ENCODE data around the gene ICA1. TPM values are rescaled to one million over a fixed set of nuclear protein-coding genes. Genes with fewer than 3 reads are reported as not detected.

The ICA1 gene
- total and polyA plus RNA-seq, 2 experiments from 2014 or later: 45.2 to 83.7 TPM

GRCh38 chr7:8205537-8205936 is 56.4 kb downstream of the ICA1 start:
- H4K20me1 ChIP-seq (replicated peaks; ENCODE audit: insufficient read depth): no peaks in the 10 kb centered on the region
- 0 out of 2 replicates have a peak, but pooled peaks cover 7% of the 10 kb centered on the region for H3K9me2 ChIP-seq (ENCODE audit: insufficient read depth)
- TF ChIP-seq, protein P1, sequence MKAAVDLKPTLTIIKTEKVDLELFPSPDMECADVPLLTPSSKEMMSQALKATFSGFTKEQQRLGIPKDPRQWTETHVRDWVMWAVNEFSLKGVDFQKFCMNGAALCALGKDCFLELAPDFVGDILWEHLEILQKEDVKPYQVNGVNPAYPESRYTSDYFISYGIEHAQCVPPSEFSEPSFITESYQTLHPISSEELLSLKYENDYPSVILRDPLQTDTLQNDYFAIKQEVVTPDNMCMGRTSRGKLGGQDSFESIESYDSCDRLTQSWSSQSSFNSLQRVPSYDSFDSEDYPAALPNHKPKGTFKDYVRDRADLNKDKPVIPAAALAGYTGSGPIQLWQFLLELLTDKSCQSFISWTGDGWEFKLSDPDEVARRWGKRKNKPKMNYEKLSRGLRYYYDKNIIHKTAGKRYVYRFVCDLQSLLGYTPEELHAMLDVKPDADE (IDR thresholded peaks at IDR 0.05): no peak
- TF ChIP-seq, protein P2, sequence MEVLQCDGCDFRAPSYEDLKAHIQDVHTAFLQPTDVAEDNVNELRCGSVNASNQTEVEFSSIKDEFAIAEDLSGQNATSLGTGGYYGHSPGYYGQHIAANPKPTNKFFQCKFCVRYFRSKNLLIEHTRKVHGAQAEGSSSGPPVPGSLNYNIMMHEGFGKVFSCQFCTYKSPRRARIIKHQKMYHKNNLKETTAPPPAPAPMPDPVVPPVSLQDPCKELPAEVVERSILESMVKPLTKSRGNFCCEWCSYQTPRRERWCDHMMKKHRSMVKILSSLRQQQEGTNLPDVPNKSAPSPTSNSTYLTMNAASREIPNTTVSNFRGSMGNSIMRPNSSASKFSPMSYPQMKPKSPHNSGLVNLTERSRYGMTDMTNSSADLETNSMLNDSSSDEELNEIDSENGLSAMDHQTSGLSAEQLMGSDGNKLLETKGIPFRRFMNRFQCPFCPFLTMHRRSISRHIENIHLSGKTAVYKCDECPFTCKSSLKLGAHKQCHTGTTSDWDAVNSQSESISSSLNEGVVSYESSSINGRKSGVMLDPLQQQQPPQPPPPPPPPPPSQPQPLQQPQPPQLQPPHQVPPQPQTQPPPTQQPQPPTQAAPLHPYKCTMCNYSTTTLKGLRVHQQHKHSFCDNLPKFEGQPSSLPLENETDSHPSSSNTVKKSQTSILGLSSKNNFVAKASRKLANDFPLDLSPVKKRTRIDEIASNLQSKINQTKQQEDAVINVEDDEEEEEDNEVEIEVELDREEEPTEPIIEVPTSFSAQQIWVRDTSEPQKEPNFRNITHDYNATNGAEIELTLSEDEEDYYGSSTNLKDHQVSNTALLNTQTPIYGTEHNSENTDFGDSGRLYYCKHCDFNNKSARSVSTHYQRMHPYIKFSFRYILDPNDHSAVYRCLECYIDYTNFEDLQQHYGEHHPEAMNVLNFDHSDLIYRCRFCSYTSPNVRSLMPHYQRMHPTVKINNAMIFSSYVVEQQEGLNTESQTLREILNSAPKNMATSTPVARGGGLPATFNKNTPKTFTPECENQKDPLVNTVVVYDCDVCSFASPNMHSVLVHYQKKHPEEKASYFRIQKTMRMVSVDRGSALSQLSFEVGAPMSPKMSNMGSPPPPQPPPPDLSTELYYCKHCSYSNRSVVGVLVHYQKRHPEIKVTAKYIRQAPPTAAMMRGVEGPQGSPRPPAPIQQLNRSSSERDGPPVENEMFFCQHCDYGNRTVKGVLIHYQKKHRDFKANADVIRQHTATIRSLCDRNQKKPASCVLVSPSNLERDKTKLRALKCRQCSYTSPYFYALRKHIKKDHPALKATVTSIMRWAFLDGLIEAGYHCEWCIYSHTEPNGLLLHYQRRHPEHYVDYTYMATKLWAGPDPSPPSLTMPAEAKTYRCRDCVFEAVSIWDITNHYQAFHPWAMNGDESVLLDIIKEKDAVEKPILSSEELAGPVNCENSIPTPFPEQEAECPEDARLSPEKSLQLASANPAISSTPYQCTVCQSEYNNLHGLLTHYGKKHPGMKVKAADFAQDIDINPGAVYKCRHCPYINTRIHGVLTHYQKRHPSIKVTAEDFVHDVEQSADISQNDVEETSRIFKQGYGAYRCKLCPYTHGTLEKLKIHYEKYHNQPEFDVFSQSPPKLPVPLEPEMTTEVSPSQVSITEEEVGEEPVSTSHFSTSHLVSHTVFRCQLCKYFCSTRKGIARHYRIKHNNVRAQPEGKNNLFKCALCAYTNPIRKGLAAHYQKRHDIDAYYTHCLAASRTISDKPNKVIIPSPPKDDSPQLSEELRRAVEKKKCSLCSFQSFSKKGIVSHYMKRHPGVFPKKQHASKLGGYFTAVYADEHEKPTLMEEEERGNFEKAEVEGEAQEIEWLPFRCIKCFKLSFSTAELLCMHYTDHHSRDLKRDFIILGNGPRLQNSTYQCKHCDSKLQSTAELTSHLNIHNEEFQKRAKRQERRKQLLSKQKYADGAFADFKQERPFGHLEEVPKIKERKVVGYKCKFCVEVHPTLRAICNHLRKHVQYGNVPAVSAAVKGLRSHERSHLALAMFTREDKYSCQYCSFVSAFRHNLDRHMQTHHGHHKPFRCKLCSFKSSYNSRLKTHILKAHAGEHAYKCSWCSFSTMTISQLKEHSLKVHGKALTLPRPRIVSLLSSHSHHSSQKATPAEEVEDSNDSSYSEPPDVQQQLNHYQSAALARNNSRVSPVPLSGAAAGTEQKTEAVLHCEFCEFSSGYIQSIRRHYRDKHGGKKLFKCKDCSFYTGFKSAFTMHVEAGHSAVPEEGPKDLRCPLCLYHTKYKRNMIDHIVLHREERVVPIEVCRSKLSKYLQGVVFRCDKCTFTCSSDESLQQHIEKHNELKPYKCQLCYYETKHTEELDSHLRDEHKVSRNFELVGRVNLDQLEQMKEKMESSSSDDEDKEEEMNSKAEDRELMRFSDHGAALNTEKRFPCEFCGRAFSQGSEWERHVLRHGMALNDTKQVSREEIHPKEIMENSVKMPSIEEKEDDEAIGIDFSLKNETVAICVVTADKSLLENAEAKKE (CRISPR knock-in tag; IDR thresholded peaks at IDR 0.05): no peak
- TF ChIP-seq EZH2 (IDR thresholded peaks at IDR 0.05; ENCODE audit: low read depth, unreplicated experiment) (no peak), ZNF331 (CRISPR knock-in tag; IDR thresholded peaks at IDR 0.05; ENCODE audit: low read depth) (no peak), STAT1 (IDR thresholded peaks at IDR 0.05; ENCODE audit: unreplicated experiment) (no peak), POLR2AphosphoS5 (IDR thresholded peaks at IDR 0.05; ENCODE audit: low read depth) (no peak), NANOG (IDR thresholded peaks at IDR 0.05; ENCODE audit: borderline replicate concordance) (no peak), EZH2phosphoT487 (IDR thresholded peaks at IDR 0.05; ENCODE audit: unreplicated experiment) (no peak), ZNF114 (CRISPR knock-in tag; IDR thresholded peaks at IDR 0.05) (no peak), CREB1 (CRISPR knock-in tag; IDR thresholded peaks at IDR 0.05; ENCODE audit: low read depth) (no peak), JUNB (IDR thresholded peaks at IDR 0.05; ENCODE audit: unreplicated experiment) (no peak)
- TF ChIP-seq, protein P3, sequence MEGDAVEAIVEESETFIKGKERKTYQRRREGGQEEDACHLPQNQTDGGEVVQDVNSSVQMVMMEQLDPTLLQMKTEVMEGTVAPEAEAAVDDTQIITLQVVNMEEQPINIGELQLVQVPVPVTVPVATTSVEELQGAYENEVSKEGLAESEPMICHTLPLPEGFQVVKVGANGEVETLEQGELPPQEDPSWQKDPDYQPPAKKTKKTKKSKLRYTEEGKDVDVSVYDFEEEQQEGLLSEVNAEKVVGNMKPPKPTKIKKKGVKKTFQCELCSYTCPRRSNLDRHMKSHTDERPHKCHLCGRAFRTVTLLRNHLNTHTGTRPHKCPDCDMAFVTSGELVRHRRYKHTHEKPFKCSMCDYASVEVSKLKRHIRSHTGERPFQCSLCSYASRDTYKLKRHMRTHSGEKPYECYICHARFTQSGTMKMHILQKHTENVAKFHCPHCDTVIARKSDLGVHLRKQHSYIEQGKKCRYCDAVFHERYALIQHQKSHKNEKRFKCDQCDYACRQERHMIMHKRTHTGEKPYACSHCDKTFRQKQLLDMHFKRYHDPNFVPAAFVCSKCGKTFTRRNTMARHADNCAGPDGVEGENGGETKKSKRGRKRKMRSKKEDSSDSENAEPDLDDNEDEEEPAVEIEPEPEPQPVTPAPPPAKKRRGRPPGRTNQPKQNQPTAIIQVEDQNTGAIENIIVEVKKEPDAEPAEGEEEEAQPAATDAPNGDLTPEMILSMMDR (conservative IDR thresholded peaks at IDR 0.05; ENCODE audit: low read depth in 2 of 2): no peak
- TF ChIP-seq, protein P4, sequence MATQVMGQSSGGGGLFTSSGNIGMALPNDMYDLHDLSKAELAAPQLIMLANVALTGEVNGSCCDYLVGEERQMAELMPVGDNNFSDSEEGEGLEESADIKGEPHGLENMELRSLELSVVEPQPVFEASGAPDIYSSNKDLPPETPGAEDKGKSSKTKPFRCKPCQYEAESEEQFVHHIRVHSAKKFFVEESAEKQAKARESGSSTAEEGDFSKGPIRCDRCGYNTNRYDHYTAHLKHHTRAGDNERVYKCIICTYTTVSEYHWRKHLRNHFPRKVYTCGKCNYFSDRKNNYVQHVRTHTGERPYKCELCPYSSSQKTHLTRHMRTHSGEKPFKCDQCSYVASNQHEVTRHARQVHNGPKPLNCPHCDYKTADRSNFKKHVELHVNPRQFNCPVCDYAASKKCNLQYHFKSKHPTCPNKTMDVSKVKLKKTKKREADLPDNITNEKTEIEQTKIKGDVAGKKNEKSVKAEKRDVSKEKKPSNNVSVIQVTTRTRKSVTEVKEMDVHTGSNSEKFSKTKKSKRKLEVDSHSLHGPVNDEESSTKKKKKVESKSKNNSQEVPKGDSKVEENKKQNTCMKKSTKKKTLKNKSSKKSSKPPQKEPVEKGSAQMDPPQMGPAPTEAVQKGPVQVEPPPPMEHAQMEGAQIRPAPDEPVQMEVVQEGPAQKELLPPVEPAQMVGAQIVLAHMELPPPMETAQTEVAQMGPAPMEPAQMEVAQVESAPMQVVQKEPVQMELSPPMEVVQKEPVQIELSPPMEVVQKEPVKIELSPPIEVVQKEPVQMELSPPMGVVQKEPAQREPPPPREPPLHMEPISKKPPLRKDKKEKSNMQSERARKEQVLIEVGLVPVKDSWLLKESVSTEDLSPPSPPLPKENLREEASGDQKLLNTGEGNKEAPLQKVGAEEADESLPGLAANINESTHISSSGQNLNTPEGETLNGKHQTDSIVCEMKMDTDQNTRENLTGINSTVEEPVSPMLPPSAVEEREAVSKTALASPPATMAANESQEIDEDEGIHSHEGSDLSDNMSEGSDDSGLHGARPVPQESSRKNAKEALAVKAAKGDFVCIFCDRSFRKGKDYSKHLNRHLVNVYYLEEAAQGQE (IDR thresholded peaks at IDR 0.05; ENCODE audit: unreplicated experiment): no peak
- no peak overlapping the region for H3K4me2 ChIP-seq
- no peak overlapping the region for H3K4me3 Mint-ChIP-seq
- H3K27me3 Mint-ChIP-seq (ENCODE audit: insufficient read depth, low read depth, poor library complexity): peaks cover 15% of the 10 kb centered on the region
- H3K79me2 ChIP-seq (replicated peaks; ENCODE audit: insufficient read depth): no peaks in the 10 kb centered on the region
- H3K9me3 Mint-ChIP-seq: no peaks in the 10 kb centered on the region
- H3K4me1 ChIP-seq (ENCODE audit: insufficient read depth): peaks cover 45% of the 10 kb centered on the region
- peaks cover 43% of the 10 kb centered on the region for H3K4me1 Mint-ChIP-seq
- ATAC-seq (no peak), DNase-seq (ENCODE audit: low spot score) (no peak)
- H3K4me3 ChIP-seq: no peak overlapping the region
- H3K27ac ChIP-seq (ENCODE audit: low read depth): no peak overlapping the region
- H3F3A ChIP-seq (replicated peaks; ENCODE audit: low read depth): 0 out of 2 replicates have a peak, but pooled peaks cover 2% of the 10 kb centered on the region
- H3K27ac Mint-ChIP-seq: no peak overlapping the region
- no peaks in the 10 kb centered on the region for H3K36me3 ChIP-seq (ENCODE audit: insufficient read depth)
- no peak overlapping the region for H2AFZ ChIP-seq
- peaks cover 4% of the 10 kb centered on the region; the same call in 2 of the 3 replicates for H3K36me3 Mint-ChIP-seq (ENCODE audit: low read depth)
- no peaks in the 10 kb centered on the region for H3K27me3 ChIP-seq (ENCODE audit: insufficient read depth)
